Spleen (tissue), 7 donors: ENCODE measurements around the gene NOTCH1.

Experiments
- CTCF ChIP-seq, 11 experiments: fragments of 200-600 bp in 7 of 11; fragments of 450-650 bp in 4 of 11; sonication (generic) in 4 of 11; IDR thresholded peaks in 8 of 11; conservative IDR thresholded peaks in 3 of 11; 1 replicate in 7 of 11; 2 replicates in 4 of 11; pipeline versions ENCODE4 v1.4.0 to v1.8.0; 2016 to 2021; ENCODE audit warnings: antibody characterized with exemption in 11 of 11, inconsistent platforms in 4 of 11, mild to moderate bottlenecking in 1 of 11
- POLR2A ChIP-seq, 3 donors: fragments of 450-650 bp; IDR thresholded peaks; one replicate each; pipeline ENCODE4 v1.5.1; 2017; ENCODE audit warnings: antibody characterized with exemption in 3 of 3, mild to moderate bottlenecking in 1 of 3
- donor health status: DM: no; HTN: no; CAD: no; lungs with moderate emphysema.
- donor health status: DM: no; HTN: no; CAD: no.
- donor health status: DM: no; HTN: no; CAD: no.

DNA sequence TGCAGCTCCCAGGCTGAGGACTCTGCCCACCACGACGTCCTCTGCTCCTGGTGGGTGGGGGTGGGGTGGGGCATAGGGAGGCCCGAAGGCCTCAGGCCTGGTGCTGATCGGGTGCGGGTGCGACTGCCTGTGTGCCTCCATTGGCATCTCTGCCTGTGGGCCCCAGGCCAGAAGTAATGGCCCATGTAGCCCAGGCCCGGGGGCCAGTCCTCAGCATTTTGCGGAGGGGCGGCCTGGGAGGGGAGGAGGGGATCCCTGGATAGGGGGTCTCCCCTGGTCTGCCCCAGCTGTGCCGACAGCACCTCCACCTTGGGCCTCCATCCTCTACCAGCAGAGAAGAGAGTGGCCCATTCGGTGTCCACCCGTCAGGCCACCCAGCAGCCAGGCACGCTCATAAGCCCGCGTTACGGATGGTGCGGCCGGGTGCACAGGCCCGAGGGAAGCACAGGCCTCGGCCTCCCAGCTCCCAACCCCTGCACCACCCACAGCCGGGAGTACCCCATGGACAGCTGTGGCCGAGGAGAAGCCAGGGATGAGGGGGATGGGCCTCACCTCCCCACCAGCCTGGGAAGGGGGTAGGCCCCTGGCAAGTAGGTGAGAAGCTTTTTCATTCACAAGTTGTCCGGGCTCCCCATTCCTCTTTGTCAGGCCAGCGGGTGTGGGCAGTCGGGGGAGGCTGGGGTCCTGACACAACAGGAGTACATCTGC, 1.8 kb upstream of the NOTCH1 start:
- TF ChIP-seq CTCF (IDR thresholded peaks at IDR 0.05 in 8 of 11, conservative IDR thresholded peaks at IDR 0.05 in 3 of 11) (no peak), POLR2A (IDR thresholded peaks at IDR 0.05) (no peak)
